ENCODE data around the gene GABRR2. TPM values are rescaled to one million over a fixed set of nuclear protein-coding genes. Genes with fewer than 3 reads are reported as not detected.

The GABRR2 gene
- total and polyA plus RNA-seq, 2 of the 4 experiments (the other 2 are of a cell fraction): 0.26 TPM; not detected in 1

- Histone ChIP-seq H2BK20ac (ENCODE audit: low read depth, low read length) (no peak within 1 kb of the TSS), H4K20me1 (ENCODE audit: insufficient read depth, low read length) (peaks cover 31% of the 10 kb centered on the region; the same call in 1 of the 2 replicates), H3K4ac (ENCODE audit: low read depth, low read length) (peak within 1 kb of the TSS; percentile 96), H4K8ac (ENCODE audit: low read depth in 2 of 2, low read length in 2 of 2) (peak within 1 kb of the TSS; percentile 91 to 99), H2AK5ac (ENCODE audit: low read depth, low read length) (peak within 1 kb of the TSS; percentile 91), H2AK9ac (replicated peaks; ENCODE audit: low read depth, low read length, poor library complexity) (peak within 1 kb of the TSS; percentile 92), H3K56ac (ENCODE audit: extremely low read depth, insufficient read depth, low read length) (peak within 1 kb of the TSS; percentile 90), H2BK120ac (ENCODE audit: low read depth, low read length) (peak within 1 kb of the TSS; percentile 59; the same call in 1 of the 2 replicates), H3K14ac (replicated peaks; ENCODE audit: low read depth, low read length) (peak within 1 kb of the TSS; percentile 94), H2AFZ (replicated peaks; ENCODE audit: low read length, poor library complexity) (peak within 1 kb of the TSS; percentile 92), H4K91ac (ENCODE audit: insufficient read depth, low read depth, low read length) (peak within 1 kb of the TSS; percentile 81), H4K5ac (ENCODE audit: low read depth, low read length) (peak within 1 kb of the TSS; percentile 89), H3K27ac (ENCODE audit: insufficient read depth, low read length) (peak within 1 kb of the TSS; percentile 85), H3K79me1 (ENCODE audit: low read depth in 1 of 2, low read length in 2 of 2) (peaks cover 8 to 36% of the 10 kb centered on the region in 2 experiments; a peak in 3 of 4 replicates), H3K27me3 (ENCODE audit: control insufficient read depth, insufficient read depth, low read length) (no peaks in the 10 kb centered on the region), H3K36me3 (ENCODE audit: control insufficient read depth, insufficient read depth, low read length) (no peaks in the 10 kb centered on the region), H2BK5ac (ENCODE audit: low read depth, low read length, poor library complexity, severe bottlenecking) (peak within 1 kb of the TSS; percentile 75), H3K4me3 (ENCODE audit: insufficient read depth, low read depth, low read length) (peak within 1 kb of the TSS; percentile 99), H2BK15ac (ENCODE audit: low read depth, low read length) (no peak within 1 kb of the TSS), H3K9ac (ENCODE audit: low read depth, low read length) (peak within 1 kb of the TSS; percentile 96), H3K9me1 (ENCODE audit: insufficient read depth, low read length) (peaks cover 12% of the 10 kb centered on the region), H3K18ac (ENCODE audit: low read depth, low read length) (peak within 1 kb of the TSS; percentile 59), H3K23ac (ENCODE audit: low read depth, low read length) (peak within 1 kb of the TSS; percentile 98), H3K4me1 (ENCODE audit: control insufficient read depth, insufficient read depth, low read length) (peaks cover 9% of the 10 kb centered on the region), H3K9me3 (ENCODE audit: control insufficient read depth, insufficient read depth, low read length) (no peaks in the 10 kb centered on the region), H3K4me2 (ENCODE audit: low read depth, low read length) (peak within 1 kb of the TSS; percentile 94)
- ChIA-PET CTCF (interaction anchor here (0.9 kb wide), 1 partner anchor 20 kb away, joined by 3 read pairs; no protein-coding TSS in a partner anchor), POLR2A (ENCODE audit: unreplicated experiment) (no interaction called here)
- intact Hi-C loops (cut with micrococcal nuclease): loop anchor here (5.0 kb wide), 2 partner anchors 270 to 370 kb away; partner anchors contain the start of gene PNRC1
- dilution Hi-C loops (cut with HindIII; ENCODE audit: low sequenced_read_pairs, unreplicated experiment): no loop called here
- BruUV-seq (replicated peaks): no TSS peak
- 0% methylated on average over 50 of the region's 102 CpGs; no CpG with 5 or more reads in 1 of the 2 experiments for WGBS, 2 experiments (ENCODE audit: extremely low coverage in 2 of 2, insufficient read length in 1 of 2)
- DNase-seq (peak; percentile 94), ATAC-seq (ENCODE audit: low read depth) (peak; percentile 96)
- in situ Hi-C loops (cut with MboI; ENCODE audit: low sequenced_read_pairs): loop anchor here (25.0 kb wide), 2 partner anchors 215 to 365 kb away; partner anchors contain the start of gene PM20D2
- peak; percentile 88; the same call in 1 of the 2 replicates for TF ChIP-seq MAZ (IDR thresholded peaks at IDR 0.05; ENCODE audit: borderline replicate concordance, low read depth, low read length)
- peak; percentile 94 for TF ChIP-seq CEBPB (IDR thresholded peaks at IDR 0.05; ENCODE audit: low read depth, low read length)
- 0 out of 2 replicates have a peak, but pooled peaks have one; percentile 28 for TF ChIP-seq MXI1 (IDR thresholded peaks at IDR 0.05; ENCODE audit: borderline replicate concordance, low read depth, low read length)
- TF ChIP-seq, protein P1, sequence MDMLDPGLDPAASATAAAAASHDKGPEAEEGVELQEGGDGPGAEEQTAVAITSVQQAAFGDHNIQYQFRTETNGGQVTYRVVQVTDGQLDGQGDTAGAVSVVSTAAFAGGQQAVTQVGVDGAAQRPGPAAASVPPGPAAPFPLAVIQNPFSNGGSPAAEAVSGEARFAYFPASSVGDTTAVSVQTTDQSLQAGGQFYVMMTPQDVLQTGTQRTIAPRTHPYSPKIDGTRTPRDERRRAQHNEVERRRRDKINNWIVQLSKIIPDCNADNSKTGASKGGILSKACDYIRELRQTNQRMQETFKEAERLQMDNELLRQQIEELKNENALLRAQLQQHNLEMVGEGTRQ (IDR thresholded peaks at IDR 0.05; ENCODE audit: low read depth, low read length): no peak
- no peak for TF ChIP-seq CTCF (conservative IDR thresholded peaks at IDR 0.05; ENCODE audit: low read depth, low read length)
- peak; percentile 97 for TF ChIP-seq POLR2A (IDR thresholded peaks at IDR 0.05; ENCODE audit: low read depth, low read length)
- 0 out of 2 replicates have a peak, but pooled peaks have one; percentile 8 for TF ChIP-seq NFE2L2 (IDR thresholded peaks at IDR 0.05; ENCODE audit: low read depth, low read length)
- TF ChIP-seq MAFK (IDR thresholded peaks at IDR 0.05; ENCODE audit: low read depth, low read length): no peak; the same call in 1 of the 2 replicates
- TF ChIP-seq CHD1 (IDR thresholded peaks at IDR 0.05; ENCODE audit: low read depth, low read length): no peak; the same call in 1 of the 2 replicates
- TF ChIP-seq, protein P2, sequence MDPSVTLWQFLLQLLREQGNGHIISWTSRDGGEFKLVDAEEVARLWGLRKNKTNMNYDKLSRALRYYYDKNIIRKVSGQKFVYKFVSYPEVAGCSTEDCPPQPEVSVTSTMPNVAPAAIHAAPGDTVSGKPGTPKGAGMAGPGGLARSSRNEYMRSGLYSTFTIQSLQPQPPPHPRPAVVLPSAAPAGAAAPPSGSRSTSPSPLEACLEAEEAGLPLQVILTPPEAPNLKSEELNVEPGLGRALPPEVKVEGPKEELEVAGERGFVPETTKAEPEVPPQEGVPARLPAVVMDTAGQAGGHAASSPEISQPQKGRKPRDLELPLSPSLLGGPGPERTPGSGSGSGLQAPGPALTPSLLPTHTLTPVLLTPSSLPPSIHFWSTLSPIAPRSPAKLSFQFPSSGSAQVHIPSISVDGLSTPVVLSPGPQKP (IDR thresholded peaks at IDR 0.05; ENCODE audit: borderline replicate concordance, low read depth, low read length): no peak
- no peak for TF ChIP-seq RFX5 (IDR thresholded peaks at IDR 0.05; ENCODE audit: low read depth, low read length)
- TF ChIP-seq RAD21 (IDR thresholded peaks at IDR 0.05; ENCODE audit: low read length): no peak
- TF ChIP-seq BHLHE40 (IDR thresholded peaks at IDR 0.05; ENCODE audit: low read depth, low read length): 0 out of 2 replicates have a peak, but pooled peaks have one; percentile 11
These were observed 37.4 kb upstream of the GABRR2 start, which contains the start of gene UBE2J1 for GRCh38 chr6:89352278-89353117. Gene UBE2J1, minus strand, starts transcription at chr6:89352722. Its CDS starts 153 bp downstream, at chr6:89352569.

All from IMR-90 (cell line).